H1 (cell line): ENCODE data around the gene EMX1. TPM values are rescaled to one million over a fixed set of nuclear protein-coding genes. Genes with fewer than 3 reads are reported as not detected.

Experiments
- BRCA1 ChIP-seq: IDR thresholded peaks from 2 replicates; pipeline ENCODE4 v1.6.1; 2012; ENCODE audit warnings: low read depth, low read length, improper control_type of control experiment
- CHD7 ChIP-seq: fragments of 300-600 bp; sonication (generic); IDR thresholded peaks from 2 replicates; pipeline ENCODE4 v1.7.1; 2012; ENCODE audit warnings: low read length, moderate library complexity, mild to moderate bottlenecking, inconsistent platforms; ENCODE audit not compliant: insufficient replicate concordance
- POLR2AphosphoS5 ChIP-seq: IDR thresholded peaks from 2 replicates; pipeline ENCODE4 v1.6.1; 2011; ENCODE audit warnings: low read depth, low read length
- polyA plus RNA-seq, 7 experiments: library from polyadenylated mRNA; depleted of rRNA in 3 of 7; stranded (reverse) in 5 of 7; unstranded in 2 of 7; fragments of >200 nt in 5 of 7; fragments of 200-250 nt in 2 of 7; gene quantifications; 1 replicate in 5 of 7; 2 replicates in 1 of 7; 4 replicates in 1 of 7; pipeline versions ENCODE4 v1.2.1 to v1.2.3, GENCODE V29; 2011 to 2013; ENCODE audit warnings: missing spikeins in 2 of 7, mixed read lengths in 2 of 7
- total RNA-seq: library from RNA; stranded (reverse); fragmentation: NEBNext Ultra II Directional; extraction: Animal tissue kit (Norgen Biotek cat#: 25700); gene quantifications from 2 replicates; pipeline ENCODE4 v1.2.1, GENCODE V29; 2021

Gene EMX1
- total and polyA plus RNA-seq, 2 of the 8 experiments (the other 6 are each of a cell fraction or from before 2014, with no cell fraction given) = 2.4 to 4.9 TPM

GRCh38 chr2:72938455-72938854 is 21.1 kb downstream of the EMX1 start (continued):
- TF ChIP-seq CHD7 (no peak), POLR2AphosphoS5 (no peak), BRCA1 (no peak)
- TF ChIP-seq, all 59 proteins: peak for 0
